Spleen (tissue), 7 donors: Measurements from ENCODE around the gene AMPH.

ENCODE experiments used
- CTCF ChIP-seq, 11 experiments: fragments of 200-600 bp in 7 of 11; fragments of 450-650 bp in 4 of 11; sonication (generic) in 4 of 11; IDR thresholded peaks in 8 of 11; conservative IDR thresholded peaks in 3 of 11; 1 replicate in 7 of 11; 2 replicates in 4 of 11; pipeline versions ENCODE4 v1.4.0 to v1.8.0; 2016 to 2021; ENCODE audit warnings: antibody characterized with exemption in 11 of 11, inconsistent platforms in 4 of 11, mild to moderate bottlenecking in 1 of 11
- POLR2A ChIP-seq, 3 donors: fragments of 450-650 bp; IDR thresholded peaks; one replicate each; pipeline ENCODE4 v1.5.1; 2017; ENCODE audit warnings: antibody characterized with exemption in 3 of 3, mild to moderate bottlenecking in 1 of 3
- POLR2AphosphoS5 ChIP-seq, 3 donors: sonication (generic); formaldehyde crosslinking; IDR thresholded peaks; one replicate each; pipeline ENCODE4 v1.5.1; 2017; ENCODE audit warnings: antibody characterized with exemption in 3 of 3
- donor health status: DM: no; HTN: no; CAD: no; lungs with moderate emphysema.
- donor health status: DM: no; HTN: no; CAD: no.
- donor health status: DM: no; HTN: no; CAD: no.

GRCh38 chr7:38465956-38466355, 165.2 kb downstream of the AMPH start:
- TF ChIP-seq POLR2AphosphoS5 (IDR thresholded peaks at IDR 0.05) (no peak), CTCF (IDR thresholded peaks at IDR 0.05 in 8 of 11, conservative IDR thresholded peaks at IDR 0.05 in 3 of 11) (no peak), POLR2A (IDR thresholded peaks at IDR 0.05) (no peak)
